CD4-positive, alpha-beta T cell (primary cell): ENCODE data around the gene KSR2. TPM values are rescaled to one million over a fixed set of nuclear protein-coding genes. Genes with fewer than 3 reads are reported as not detected.

Experiments used
- ATAC-seq: fragments of 200-7000 bp; cut with Tn5 transposase; one replicate; pipeline ENCODE4 v1.10.0; 2022; ENCODE audit warnings: mild to moderate bottlenecking; ENCODE audit not compliant: poor library complexity
- CTCF ChIA-PET: fragments of 350-600 bp; sonication (Branson Sonifier 250); formaldehyde crosslinking; loops from one replicate; lab custom pipeline; 2021; ENCODE audit warnings: antibody characterized with exemption, inconsistent platforms; lab: Charles Lee
- POLR2A ChIA-PET: fragments of 350-600 bp; sonication (Branson Sonifier 250); formaldehyde crosslinking; loops from one replicate; lab custom pipeline; 2021; ENCODE audit warnings: antibody characterized with exemption, inconsistent platforms; lab: Charles Lee
- DNase-seq, 14 experiments: peaks; one replicate each; pipeline ENCODE4 v3.0.0-alpha.2; 2013 to 2020; ENCODE audit warnings: mixed read lengths in 2 of 14
- H3K27ac ChIP-seq, 2 donors: one replicate each; pipeline versions ENCODE4 v1.5.1 to v1.7.0; 2013; ENCODE audit warnings: low read length in 2 of 2, low read depth in 1 of 2, mild to moderate bottlenecking in 1 of 2
- H3K27me3 ChIP-seq, 2 experiments: 1 replicate in 1 of 2; 2 replicates in 1 of 2; pipeline versions ENCODE4 v1.6.1 to v1.7.0; 2013; ENCODE audit warnings: low read length in 2 of 2, control low read depth in 1 of 2, mild to moderate bottlenecking in 1 of 2, moderate library complexity in 1 of 2; ENCODE audit not compliant: insufficient read depth in 2 of 2, control insufficient read depth in 1 of 2
- H3K36me3 ChIP-seq: one replicate; pipeline ENCODE4 v1.6.1; 2013; ENCODE audit warnings: low read length, control low read depth; ENCODE audit not compliant: insufficient read depth
- H3K4me1 ChIP-seq: one replicate; pipeline ENCODE4 v1.6.1; 2013; ENCODE audit warnings: low read length, control low read depth; ENCODE audit not compliant: insufficient read depth
- H3K4me3 ChIP-seq: one replicate; pipeline ENCODE4 v1.5.1; 2013; ENCODE audit warnings: mild to moderate bottlenecking, low read length, moderate library complexity
- H3K9me3 ChIP-seq, 2 experiments: 1 replicate in 1 of 2; 2 replicates in 1 of 2; pipeline versions ENCODE4 v1.6.1 to v1.7.0; 2013; ENCODE audit warnings: low read length in 2 of 2, mild to moderate bottlenecking in 2 of 2, control low read depth in 1 of 2, moderate library complexity in 1 of 2; ENCODE audit not compliant: control insufficient read depth in 1 of 2, insufficient read depth in 1 of 2
- H3K27ac Mint-ChIP-seq: one replicate; pipeline ENCODE4 v1.8.0; 2020; ENCODE audit warnings: mixed read lengths
- H3K27me3 Mint-ChIP-seq: one replicate; pipeline ENCODE4 v1.8.0; 2021; ENCODE audit warnings: mixed read lengths
- H3K36me3 Mint-ChIP-seq: one replicate; pipeline ENCODE4 v1.8.0; 2021; ENCODE audit warnings: low read depth, mixed read lengths
- H3K4me1 Mint-ChIP-seq: one replicate; pipeline ENCODE4 v1.8.0; 2021; ENCODE audit warnings: low read depth, mixed read lengths
- H3K4me3 Mint-ChIP-seq: one replicate; pipeline ENCODE4 v1.8.0; 2020; ENCODE audit warnings: mild to moderate bottlenecking, mixed read lengths
- H3K9me3 Mint-ChIP-seq: one replicate; pipeline ENCODE4 v1.8.0; 2020; ENCODE audit warnings: mixed read lengths
- intact Hi-C, 2 experiments: fragments of 100-400 bp; cut with DNase I in 1 of 2; cut with micrococcal nuclease in 1 of 2; formaldehyde crosslinking; loops; one replicate each; pipeline versions ENCODE4 v1.15.1 to v1.9.0; 2023 to 2025; cut with DNase I, micrococcal nuclease
- total RNA-seq, 174 experiments: library from RNA in 2 of 174; stranded (reverse) in 2 of 174; gene quantifications; one replicate each; pipeline ENCODE4 v1.2.3 and lab custom pipeline; 2021 to 2026
- TF ChIP-seq, protein P1 (sequence below): fragments of 200-600 bp; IDR thresholded peaks from one replicate; pipeline ENCODE4 v1.8.0; 2022; ENCODE audit warnings: antibody characterized with exemption, mild to moderate bottlenecking

Gene KSR2
- total RNA-seq, 2 experiments from 2014 or later, result 0.05 to 0.17 TPM

DNA sequence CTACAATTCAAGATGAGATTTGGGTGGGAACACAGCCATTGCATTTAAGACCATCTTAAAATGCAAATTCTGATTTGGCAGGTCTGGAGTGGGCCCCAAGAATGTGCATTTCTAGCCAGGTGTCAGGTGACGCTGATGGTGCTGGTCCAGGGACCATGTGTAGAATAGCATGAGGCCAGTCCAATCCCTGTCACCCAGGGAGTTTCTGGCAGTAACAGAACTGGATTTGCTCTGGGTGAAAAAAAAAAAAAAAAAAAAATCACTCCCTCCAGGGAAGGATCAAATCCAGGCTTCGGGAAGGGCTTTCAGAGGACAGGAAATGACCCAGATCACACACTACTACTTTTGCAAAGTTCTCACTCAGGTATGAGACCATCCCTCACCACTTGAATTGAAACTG lies 394.1 kb downstream of the KSR2 start:
- no peaks in the 10 kb centered on the region for H3K27me3 ChIP-seq
- no peak overlapping the region for H3K27ac ChIP-seq
- no peaks in the 10 kb centered on the region for H3K9me3 ChIP-seq
- no peaks in the 10 kb centered on the region for H3K4me1 ChIP-seq
- H3K36me3 ChIP-seq, result no peaks in the 10 kb centered on the region
- Mint-ChIP-seq H3K36me3 (no peaks in the 10 kb centered on the region), H3K9me3 (no peaks in the 10 kb centered on the region), H3K27ac (no peak overlapping the region), H3K4me3 (no peak overlapping the region), H3K27me3 (no peaks in the 10 kb centered on the region), H3K4me1 (no peaks in the 10 kb centered on the region)
- intact Hi-C loops, result no loop called here
- ChIA-PET CTCF (no interaction called here), POLR2A (no interaction called here)
- DNase-seq (no peak), ATAC-seq (no peak)
- no peak overlapping the region for H3K4me3 ChIP-seq
- TF ChIP-seq, protein P1, sequence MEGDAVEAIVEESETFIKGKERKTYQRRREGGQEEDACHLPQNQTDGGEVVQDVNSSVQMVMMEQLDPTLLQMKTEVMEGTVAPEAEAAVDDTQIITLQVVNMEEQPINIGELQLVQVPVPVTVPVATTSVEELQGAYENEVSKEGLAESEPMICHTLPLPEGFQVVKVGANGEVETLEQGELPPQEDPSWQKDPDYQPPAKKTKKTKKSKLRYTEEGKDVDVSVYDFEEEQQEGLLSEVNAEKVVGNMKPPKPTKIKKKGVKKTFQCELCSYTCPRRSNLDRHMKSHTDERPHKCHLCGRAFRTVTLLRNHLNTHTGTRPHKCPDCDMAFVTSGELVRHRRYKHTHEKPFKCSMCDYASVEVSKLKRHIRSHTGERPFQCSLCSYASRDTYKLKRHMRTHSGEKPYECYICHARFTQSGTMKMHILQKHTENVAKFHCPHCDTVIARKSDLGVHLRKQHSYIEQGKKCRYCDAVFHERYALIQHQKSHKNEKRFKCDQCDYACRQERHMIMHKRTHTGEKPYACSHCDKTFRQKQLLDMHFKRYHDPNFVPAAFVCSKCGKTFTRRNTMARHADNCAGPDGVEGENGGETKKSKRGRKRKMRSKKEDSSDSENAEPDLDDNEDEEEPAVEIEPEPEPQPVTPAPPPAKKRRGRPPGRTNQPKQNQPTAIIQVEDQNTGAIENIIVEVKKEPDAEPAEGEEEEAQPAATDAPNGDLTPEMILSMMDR, result no peak

DNA sequence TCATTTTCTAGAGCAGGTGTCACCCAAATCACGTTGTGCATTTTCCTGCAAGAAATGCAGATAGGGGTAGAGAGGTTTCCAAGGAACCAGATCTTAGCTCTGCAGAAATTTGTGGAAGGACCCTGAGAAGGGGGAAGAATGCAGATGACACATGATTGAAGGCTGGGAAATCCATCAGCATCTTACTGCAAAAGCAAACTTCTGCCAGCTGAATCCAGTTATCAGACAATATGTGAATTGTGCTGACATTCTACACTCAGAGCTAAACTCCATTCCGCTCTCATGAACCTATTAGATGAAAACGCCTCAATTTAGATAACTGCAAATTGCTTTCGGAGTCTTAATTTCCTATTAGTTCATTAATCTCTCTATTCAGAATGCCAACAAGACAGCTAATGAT lies 396.0 kb downstream of the KSR2 start:
- H3K36me3 ChIP-seq, result no peaks in the 10 kb centered on the region
- Mint-ChIP-seq H3K27me3 (no peaks in the 10 kb centered on the region), H3K9me3 (no peaks in the 10 kb centered on the region), H3K4me3 (no peak overlapping the region), H3K27ac (no peak overlapping the region), H3K36me3 (no peaks in the 10 kb centered on the region), H3K4me1 (no peaks in the 10 kb centered on the region)
- H3K27ac ChIP-seq, result no peak overlapping the region
- CTCF ChIA-PET, result interaction anchor here (0.7 kb wide), 1 partner anchor 57 kb away, joined by 4 read pairs; no protein-coding TSS in a partner anchor
- no peak overlapping the region for H3K4me3 ChIP-seq
- no peaks in the 10 kb centered on the region for H3K9me3 ChIP-seq
- POLR2A ChIA-PET, result no interaction called here
- no peaks in the 10 kb centered on the region for H3K27me3 ChIP-seq
- no peaks in the 10 kb centered on the region for H3K4me1 ChIP-seq
- DNase-seq (no peak), ATAC-seq (no peak)
- TF ChIP-seq, protein P1, result no peak
- intact Hi-C loops, result no loop called here

DNA sequence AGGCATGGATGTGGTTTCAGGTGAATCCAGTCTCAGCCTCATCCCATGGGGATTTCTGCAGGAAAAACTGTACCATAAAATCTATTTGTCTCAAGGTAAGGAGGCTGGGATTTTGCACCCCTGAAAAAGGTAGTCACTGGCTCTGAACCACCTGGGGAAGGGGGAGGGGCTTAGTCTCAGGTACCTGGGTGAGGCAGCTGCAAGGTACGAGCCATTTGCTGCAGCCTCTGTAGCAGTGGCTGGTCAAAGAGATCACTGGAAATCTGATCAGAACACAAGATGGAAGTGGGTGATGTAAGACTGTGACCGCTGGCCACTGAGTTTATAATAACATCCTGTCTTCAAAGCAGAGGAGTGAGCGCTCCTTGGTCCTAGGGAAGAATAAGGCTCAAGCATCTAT lies 397.5 kb downstream of the KSR2 start:
- Histone ChIP-seq H3K4me3 (no peak overlapping the region), H3K4me1 (no peaks in the 10 kb centered on the region), H3K27ac (no peak overlapping the region), H3K27me3 (no peaks in the 10 kb centered on the region), H3K9me3 (peaks cover 0 to under 1% of the 10 kb centered on the region in 2 experiments), H3K36me3 (no peaks in the 10 kb centered on the region)
- Mint-ChIP-seq H3K9me3 (no peaks in the 10 kb centered on the region), H3K4me1 (no peaks in the 10 kb centered on the region), H3K27me3 (peaks cover 4% of the 10 kb centered on the region), H3K27ac (no peak overlapping the region), H3K36me3 (no peaks in the 10 kb centered on the region), H3K4me3 (no peak overlapping the region)
- DNase-seq (no peak), ATAC-seq (no peak)
- TF ChIP-seq, protein P1, result no peak
- CTCF ChIA-PET, result no interaction called here
- POLR2A ChIA-PET, result no interaction called here
- intact Hi-C loops, result no loop called here
